22Rv1 (cell line): ENCODE data around the gene VGLL4.

Experiments used
- H3K27ac ChIP-seq: fragments of 450-650 bp; 2 replicates; pipeline ENCODE4 v1.5.1; 2017
- CTCF ChIP-seq: fragments of 450-650 bp; IDR thresholded peaks from 2 replicates; pipeline ENCODE4 v1.5.1; 2017; ENCODE audit warnings: mild to moderate bottlenecking
- ZFX ChIP-seq: fragments of 450-650 bp; IDR thresholded peaks from 2 replicates; pipeline ENCODE4 v1.6.1; 2017; ENCODE audit warnings: antibody characterized with exemption, borderline replicate concordance

Gene VGLL4

GRCh38 chr3:11570251-11570650 is 73.5 kb downstream of the VGLL4 start:
- TF ChIP-seq CTCF (no peak), ZFX (no peak)
- H3K27ac ChIP-seq, result no peak overlapping the region

GRCh38 chr3:11569156-11569741 is 74.5 kb downstream of the VGLL4 start:
- no peak overlapping the region for H3K27ac ChIP-seq
- TF ChIP-seq ZFX (no peak), CTCF (no peak)

- H3K27ac ChIP-seq, result no peak overlapping the region
- TF ChIP-seq CTCF (no peak), ZFX (no peak)
Observed at GRCh38 chr3:11568503-11569155, 75.1 kb downstream of the VGLL4 start.

- no peak overlapping the region for H3K27ac ChIP-seq
- TF ChIP-seq ZFX (no peak), CTCF (no peak)
Observed at GRCh38 chr3:11567516-11568467, 75.9 kb downstream of the VGLL4 start.

GRCh38 chr3:11566916-11567315 is 76.8 kb downstream of the VGLL4 start:
- TF ChIP-seq ZFX (no peak), CTCF (no peak)
- no peak overlapping the region for H3K27ac ChIP-seq

GRCh38 chr3:11566478-11566877 is 77.2 kb downstream of the VGLL4 start:
- no peak overlapping the region for H3K27ac ChIP-seq
- TF ChIP-seq CTCF, result no peak
- no peak for TF ChIP-seq ZFX
